A673 (cell line): Measurements from ENCODE around the gene SYK. TPM values are rescaled to one million over a fixed set of nuclear protein-coding genes. Genes with fewer than 3 reads are reported as not detected.

Experiments
- BruUV-seq: library from RNA; stranded (reverse); fragments of 400-500 nt; replicated peaks from 2 replicates; lab custom pipeline; 2021; lab: Mats Ljungman, UMichigan
- CTCF ChIA-PET: fragments of 300-600 bp; sonication (Branson Sonifier 250); formaldehyde crosslinking; loops from one replicate; lab custom pipeline; 2022; ENCODE audit warnings: antibody characterized with exemption; lab: Charles Lee
- POLR2A ChIA-PET: fragments of 300-600 bp; sonication (Branson Sonifier 250); formaldehyde crosslinking; loops from one replicate; lab custom pipeline; 2022; ENCODE audit warnings: antibody characterized with exemption; ENCODE audit not compliant: low non-redundant PET; lab: Charles Lee
- DNase-seq: peaks from one replicate; pipeline ENCODE4 v3.0.0-alpha.2; 2015; ENCODE audit warnings: low spot score
- H3K27ac ChIP-seq: fragments of 200-600 bp; sonication (generic); 2 replicates; pipeline ENCODE4 v1.5.1; 2016; ENCODE audit warnings: mixed run types, low read depth, mild to moderate bottlenecking, mixed read lengths, antibody characterized with exemption, low read length; ENCODE audit not compliant: poor library complexity, severe bottlenecking
- H3K27me3 ChIP-seq: fragments of 200-600 bp; sonication (generic); replicated peaks from 2 replicates; pipeline ENCODE4 v1.6.1; 2017; ENCODE audit warnings: mixed run types, low read depth, mild to moderate bottlenecking, mixed read lengths, antibody characterized with exemption, low read length; ENCODE audit not compliant: insufficient read depth, poor library complexity
- H3K36me3 ChIP-seq: fragments of 200-600 bp; sonication (generic); 2 replicates; pipeline ENCODE4 v1.6.1; 2016; ENCODE audit warnings: mixed run types, mild to moderate bottlenecking, mixed read lengths, antibody characterized with exemption, low read length; ENCODE audit not compliant: insufficient read depth, poor library complexity, severe bottlenecking
- H3K4me1 ChIP-seq: fragments of 200-600 bp; sonication (generic); 2 replicates; pipeline ENCODE4 v1.6.1; 2017; ENCODE audit warnings: mixed run types, mild to moderate bottlenecking, mixed read lengths, antibody characterized with exemption, low read length; ENCODE audit not compliant: insufficient read depth, poor library complexity, severe bottlenecking
- H3K4me3 ChIP-seq: fragments of 200-600 bp; sonication (generic); 2 replicates; pipeline ENCODE4 v1.5.1; 2016; ENCODE audit warnings: low read depth, mixed run types, mild to moderate bottlenecking, mixed read lengths, low read length; ENCODE audit not compliant: poor library complexity, severe bottlenecking
- H3K9me3 ChIP-seq: fragments of 200-600 bp; sonication (generic); 2 replicates; pipeline ENCODE4 v1.6.1; 2016; ENCODE audit warnings: mixed run types, low read depth, mild to moderate bottlenecking, mixed read lengths, antibody characterized with exemption, low read length; ENCODE audit not compliant: poor library complexity, severe bottlenecking
- CTCF ChIP-seq: fragments of 300-800, 200-600 bp; sonication (generic); conservative IDR thresholded peaks from 2 replicates; pipeline ENCODE4 v1.5.1; 2017; ENCODE audit warnings: low read depth, mild to moderate bottlenecking, antibody characterized with exemption, low read length, moderate library complexity, mixed read lengths
- EZH2 ChIP-seq: fragments of 200-600 bp; sonication (generic); IDR thresholded peaks from 2 replicates; pipeline ENCODE4 v1.6.1; 2017; ENCODE audit warnings: borderline replicate concordance, low read depth, mild to moderate bottlenecking, mixed read lengths, antibody characterized with exemption, low read length; ENCODE audit not compliant: poor library complexity, severe bottlenecking
- intact Hi-C: fragments of 100-400 bp; cut with micrococcal nuclease; formaldehyde crosslinking; loops from one replicate; pipeline ENCODE4 v1.10.0; 2022; ENCODE audit not compliant: unreplicated experiment
- total RNA-seq: library from RNA; stranded (reverse); gene quantifications from 2 replicates; pipeline ENCODE4 v1.2.3, GENCODE V29; 2021

SYK gene
- total RNA-seq, 1 experiment from 2014 or later: 14.9 TPM

- no TSS peak for BruUV-seq
- intact Hi-C loops: no loop called here
- DNase-seq: no peak
- H3K4me3 ChIP-seq: no peak overlapping the region
- POLR2A ChIA-PET: no interaction called here
- TF ChIP-seq EZH2 (no peak), CTCF (no peak)
- no peaks in the 10 kb centered on the region for H3K4me1 ChIP-seq
- H3K36me3 ChIP-seq: no peaks in the 10 kb centered on the region
- H3K27ac ChIP-seq: no peak overlapping the region
- no peaks in the 10 kb centered on the region for H3K9me3 ChIP-seq
- H3K27me3 ChIP-seq: no peaks in the 10 kb centered on the region
- CTCF ChIA-PET: no interaction called here
Measured at GRCh38 chr9:90778746-90779145, 22.9 kb upstream of the SYK start.

- Histone ChIP-seq H3K27me3 (no peaks in the 10 kb centered on the region), H3K4me1 (no peaks in the 10 kb centered on the region), H3K4me3 (no peak overlapping the region), H3K27ac (no peak overlapping the region), H3K9me3 (no peaks in the 10 kb centered on the region), H3K36me3 (no peaks in the 10 kb centered on the region)
- ChIA-PET POLR2A (no interaction called here), CTCF (no interaction called here)
- no TSS peak for BruUV-seq
- intact Hi-C loops: no loop called here
- DNase-seq: no peak
- TF ChIP-seq EZH2 (no peak), CTCF (no peak)
Measured at GRCh38 chr9:90783552-90783951, 18.1 kb upstream of the SYK start.

GRCh38 chr9:90783964-90784363 lies 17.7 kb upstream of the SYK start:
- ChIA-PET CTCF (no interaction called here), POLR2A (no interaction called here)
- intact Hi-C loops: no loop called here
- no peaks in the 10 kb centered on the region for H3K36me3 ChIP-seq
- no peak for DNase-seq
- H3K27me3 ChIP-seq: no peaks in the 10 kb centered on the region
- no peak for TF ChIP-seq EZH2
- TF ChIP-seq CTCF: no peak
- no TSS peak for BruUV-seq
- H3K4me1 ChIP-seq: no peaks in the 10 kb centered on the region
- H3K4me3 ChIP-seq: no peak overlapping the region
- no peaks in the 10 kb centered on the region for H3K9me3 ChIP-seq
- no peak overlapping the region for H3K27ac ChIP-seq
